GM23248 (cell line): ENCODE data around the gene DCHS2. TPM values are rescaled to one million over a fixed set of nuclear protein-coding genes. Genes with fewer than 3 reads are reported as not detected.

Source experiments
- DNase-seq: peaks from one replicate; pipeline ENCODE4 v3.0.0-alpha.2; 2015
- H2AFZ ChIP-seq: fragments of 200-600 bp; sonication (generic); 2 replicates; pipeline ENCODE4 v1.6.1; 2016; ENCODE audit warnings: antibody characterized with exemption
- H3F3A ChIP-seq: fragments of 200-600 bp; sonication (generic); 2 replicates; pipeline ENCODE4 v1.6.1; 2016; ENCODE audit warnings: mild to moderate bottlenecking, antibody characterized with exemption, mixed run types; ENCODE audit not compliant: insufficient read depth
- H3K27ac ChIP-seq: fragments of 200-600 bp; sonication (generic); 2 replicates; pipeline ENCODE4 v1.5.1; 2016; ENCODE audit warnings: mild to moderate bottlenecking
- H3K27me3 ChIP-seq: fragments of 200-600 bp; sonication (generic); replicated peaks from 2 replicates; pipeline ENCODE4 v1.6.1; 2016; ENCODE audit warnings: mild to moderate bottlenecking; ENCODE audit not compliant: insufficient read depth
- H3K36me3 ChIP-seq: fragments of 200-600 bp; sonication (generic); 2 replicates; pipeline ENCODE4 v1.6.1; 2016; ENCODE audit warnings: low read depth, mild to moderate bottlenecking
- H3K4me1 ChIP-seq: fragments of 200-600 bp; sonication (generic); 2 replicates; pipeline ENCODE4 v1.6.1; 2016; ENCODE audit warnings: mild to moderate bottlenecking; ENCODE audit not compliant: insufficient read depth
- H3K4me2 ChIP-seq: fragments of 200-600 bp; sonication (generic); one replicate; pipeline ENCODE4 v1.6.1; 2016; ENCODE audit warnings: mild to moderate bottlenecking; ENCODE audit not compliant: unreplicated experiment
- H3K4me3 ChIP-seq: fragments of 200-600 bp; sonication (generic); 2 replicates; pipeline ENCODE4 v1.5.1; 2016; ENCODE audit warnings: mild to moderate bottlenecking
- H3K79me2 ChIP-seq: fragments of 200-600 bp; sonication (generic); 2 replicates; pipeline ENCODE4 v1.6.1; 2016; ENCODE audit warnings: mild to moderate bottlenecking; ENCODE audit not compliant: insufficient read depth
- H3K9ac ChIP-seq: fragments of 200-600 bp; sonication (generic); 2 replicates; pipeline ENCODE4 v1.6.1; 2016; ENCODE audit warnings: mild to moderate bottlenecking
- H3K9me2 ChIP-seq: fragments of 200-600 bp; sonication (generic); 2 replicates; pipeline ENCODE4 v1.6.1; 2016; ENCODE audit warnings: mixed run types, mild to moderate bottlenecking, moderate library complexity; ENCODE audit not compliant: insufficient read depth
- H3K9me3 ChIP-seq: fragments of 200-600 bp; sonication (generic); one replicate; pipeline ENCODE4 v1.6.1; 2017; ENCODE audit warnings: low read depth
- H4K20me1 ChIP-seq: fragments of 200-600 bp; sonication (generic); 2 replicates; pipeline ENCODE4 v1.6.0; 2016; ENCODE audit not compliant: insufficient read depth
- EZH2 ChIP-seq: fragments of 200-600 bp; sonication (generic); IDR thresholded peaks from 2 replicates; pipeline ENCODE4 v1.6.1; 2018; ENCODE audit warnings: antibody characterized with exemption, mild to moderate bottlenecking; ENCODE audit not compliant: insufficient read depth, poor library complexity, severe bottlenecking
- EZH2phosphoT487 ChIP-seq: fragments of 200-600 bp; sonication (generic); IDR thresholded peaks from 2 replicates; pipeline ENCODE4 v1.6.1; 2018; ENCODE audit warnings: antibody characterized with exemption, moderate library complexity, mild to moderate bottlenecking, low read depth; ENCODE audit not compliant: insufficient read depth
- WGBS, 2 experiments: methylation state at CpG; one replicate each; pipeline ENCODE4 v1.1.6; 2015 to 2017; ENCODE audit warnings: low lambda C conversion rate in 2 of 2, low coverage in 1 of 2; ENCODE audit errors: missing lambda C conversion rate in 2 of 2; 5-methylcytosine and 5-hydroxymethylcytosine counted together
- in situ Hi-C: fragments of 300-500 bp; cut with MboI; formaldehyde crosslinking; loops from 2 replicates; pipeline ENCODE4 v1.15.0; 2020
- polyA plus RNA-seq: library from polyadenylated mRNA; unstranded; fragments of >200 nt; fragmentation: Nextera tagmentation; extraction: Ambion mirVana; gene quantifications from 2 replicates; pipeline ENCODE4 v1.2.1, GENCODE V29; 2016
- total RNA-seq: library from RNA; depleted of rRNA; stranded (reverse); fragments of >200 nt; shearing (Covaris generic); gene quantifications from 2 replicates; pipeline ENCODE4 v1.2.3, GENCODE V29; 2014

Gene DCHS2
- total and polyA plus RNA-seq, 2 experiments from 2014 or later: not detected

DNA sequence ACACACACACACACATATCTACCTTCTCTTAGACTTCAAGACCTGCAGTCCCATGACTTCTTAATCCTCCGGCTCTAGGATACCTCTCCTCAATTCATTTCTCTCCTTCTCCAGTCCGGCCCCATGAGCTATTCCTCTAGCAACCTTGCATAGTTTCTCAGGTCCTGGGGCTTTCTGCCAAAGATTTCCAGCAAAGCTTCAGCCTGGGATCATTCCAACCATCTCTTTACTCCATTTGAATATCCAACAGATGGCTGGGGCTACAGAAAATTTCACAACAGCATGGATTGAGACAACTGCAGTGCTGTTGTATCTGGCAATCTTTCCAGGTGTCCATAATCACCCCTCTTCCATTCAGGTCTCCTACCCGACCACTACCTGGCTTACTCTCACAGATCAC, 184.1 kb downstream of the DCHS2 start:
- no peaks in the 10 kb centered on the region for H3K9me2 ChIP-seq
- 0 out of 2 replicates have a peak, but pooled peaks cover 4% of the 10 kb centered on the region for H3K4me1 ChIP-seq
- no peaks in the 10 kb centered on the region for H3K27me3 ChIP-seq
- WGBS, 2 experiments: 68 to 75% methylated on average over 3 of the region's 3 CpGs
- H4K20me1 ChIP-seq: no peaks in the 10 kb centered on the region
- H3K4me3 ChIP-seq: no peak overlapping the region
- TF ChIP-seq EZH2: no peak
- TF ChIP-seq EZH2phosphoT487: no peak
- no peaks in the 10 kb centered on the region for H3F3A ChIP-seq
- no peak overlapping the region for H3K4me2 ChIP-seq
- no peaks in the 10 kb centered on the region for H3K36me3 ChIP-seq
- H3K79me2 ChIP-seq: no peaks in the 10 kb centered on the region
- no peak overlapping the region for H3K27ac ChIP-seq
- no peak overlapping the region for H2AFZ ChIP-seq
- no peak overlapping the region for H3K9ac ChIP-seq
- H3K9me3 ChIP-seq: no peaks in the 10 kb centered on the region
- no peak for DNase-seq
- in situ Hi-C loops: no loop called here

GRCh38 chr4:154305616-154306015, 186.0 kb downstream of the DCHS2 start:
- 0 out of 2 replicates have a peak, but pooled peaks cover 4% of the 10 kb centered on the region for H3K4me1 ChIP-seq
- no peaks in the 10 kb centered on the region for H3F3A ChIP-seq
- H4K20me1 ChIP-seq: no peaks in the 10 kb centered on the region
- no peaks in the 10 kb centered on the region for H3K9me3 ChIP-seq
- WGBS, 2 experiments: 29 to 31% methylated on average over 5 of the region's 5 CpGs
- DNase-seq: no peak
- no peak overlapping the region for H3K4me3 ChIP-seq
- no peaks in the 10 kb centered on the region for H3K36me3 ChIP-seq
- no peak for TF ChIP-seq EZH2phosphoT487
- TF ChIP-seq EZH2: no peak
- in situ Hi-C loops: no loop called here
- no peak overlapping the region for H3K4me2 ChIP-seq
- H3K79me2 ChIP-seq: no peaks in the 10 kb centered on the region
- no peaks in the 10 kb centered on the region for H3K27me3 ChIP-seq
- no peak overlapping the region for H3K9ac ChIP-seq
- H2AFZ ChIP-seq: no peak overlapping the region
- no peaks in the 10 kb centered on the region for H3K9me2 ChIP-seq
- H3K27ac ChIP-seq: no peak overlapping the region

GRCh38 chr4:154304679-154305078, 186.9 kb downstream of the DCHS2 start:
- Histone ChIP-seq H3K27ac (no peak overlapping the region), H3K9me2 (no peaks in the 10 kb centered on the region), H3F3A (no peaks in the 10 kb centered on the region), H3K4me1 (0 out of 2 replicates have a peak, but pooled peaks cover 4% of the 10 kb centered on the region), H3K9ac (no peak overlapping the region), H3K36me3 (no peaks in the 10 kb centered on the region), H2AFZ (no peak overlapping the region), H4K20me1 (no peaks in the 10 kb centered on the region), H3K27me3 (no peaks in the 10 kb centered on the region), H3K79me2 (no peaks in the 10 kb centered on the region), H3K9me3 (no peaks in the 10 kb centered on the region), H3K4me3 (no peak overlapping the region), H3K4me2 (no peak overlapping the region)
- WGBS, 2 experiments: 89 to 91% methylated on average over 5 of the region's 5 CpGs
- DNase-seq: no peak
- in situ Hi-C loops: no loop called here
- TF ChIP-seq EZH2phosphoT487 (no peak), EZH2 (no peak)

- in situ Hi-C loops: no loop called here
- H3K36me3 ChIP-seq: no peaks in the 10 kb centered on the region
These were observed 196.8 kb downstream of the DCHS2 start for GRCh38 chr4:154294652-154295350.

More at GRCh38 chr4:154294652-154295350, 196.8 kb downstream of the DCHS2 start:
- no peak overlapping the region for H2AFZ ChIP-seq
- no peak overlapping the region for H3K27ac ChIP-seq
- no peaks in the 10 kb centered on the region for H3K27me3 ChIP-seq
- no peak overlapping the region for H3K4me3 ChIP-seq
- H4K20me1 ChIP-seq: no peaks in the 10 kb centered on the region
- 67 to 69% methylated on average over 4 of the region's 4 CpGs for WGBS, 2 experiments
- no peak for DNase-seq
- no peaks in the 10 kb centered on the region for H3K79me2 ChIP-seq
- no peaks in the 10 kb centered on the region for H3K9me3 ChIP-seq
- no peaks in the 10 kb centered on the region for H3K9me2 ChIP-seq
- no peaks in the 10 kb centered on the region for H3F3A ChIP-seq
- no peak overlapping the region for H3K4me2 ChIP-seq
- H3K4me1 ChIP-seq: no peaks in the 10 kb centered on the region
- no peak overlapping the region for H3K9ac ChIP-seq
- no peak for TF ChIP-seq EZH2phosphoT487
- no peak for TF ChIP-seq EZH2
